GM12878 (cell line): ENCODE data around the gene MRPS18A. TPM values are rescaled to one million over a fixed set of nuclear protein-coding genes. Genes with fewer than 3 reads are reported as not detected.

Experiments used
- CHD4 ChIP-seq: fragments of 200-600 bp; sonication (generic); IDR thresholded peaks from 2 replicates; pipeline ENCODE4 v1.6.1; 2016; ENCODE audit warnings: mild to moderate bottlenecking
- CUX1 ChIP-seq: IDR thresholded peaks from 2 replicates; pipeline ENCODE4 v1.6.1; 2012; ENCODE audit warnings: improper control_type of control experiment, low read depth, low read length; ENCODE audit not compliant: insufficient replicate concordance
- ESRRA ChIP-seq: IDR thresholded peaks from 2 replicates; pipeline ENCODE4 v1.6.1; 2012; ENCODE audit warnings: mild to moderate bottlenecking, low read length, improper control_type of control experiment
- FOXM1 ChIP-seq: IDR thresholded peaks from 2 replicates; pipeline ENCODE4 v1.6.1; 2012; ENCODE audit warnings: low read depth, mild to moderate bottlenecking, inconsistent platforms, low read length, moderate library complexity
- KLF5 ChIP-seq: fragments of 450-650 bp; IDR thresholded peaks from 2 replicates; pipeline ENCODE4 v1.6.1; 2014; ENCODE audit warnings: mild to moderate bottlenecking; ENCODE audit not compliant: partially characterized antibody
- MAX ChIP-seq: IDR thresholded peaks from 2 replicates; pipeline ENCODE4 v1.6.1; 2012; ENCODE audit warnings: low read depth, low read length, improper control_type of control experiment
- MEF2A ChIP-seq: IDR thresholded peaks from 2 replicates; pipeline ENCODE4 v1.6.1; 2011; ENCODE audit warnings: low read depth, mild to moderate bottlenecking, low read length, moderate library complexity; ENCODE audit not compliant: insufficient read depth
- NR2C1 ChIP-seq: fragments of 450-650 bp; IDR thresholded peaks from 2 replicates; pipeline ENCODE4 v1.6.1; 2017; ENCODE audit warnings: antibody characterized with exemption, mild to moderate bottlenecking, moderate library complexity
- PAX5 ChIP-seq: IDR thresholded peaks from 2 replicates; pipeline ENCODE4 v1.6.1; 2011; ENCODE audit warnings: low read depth, low read length, borderline replicate concordance
- POU2F2 ChIP-seq: IDR thresholded peaks from 3 replicates; pipeline ENCODE4 v1.6.1; 2011; ENCODE audit warnings: low read depth, mild to moderate bottlenecking, low read length, borderline replicate concordance
- RAD21 ChIP-seq: IDR thresholded peaks from 2 replicates; pipeline ENCODE4 v1.6.1; 2011; ENCODE audit warnings: mild to moderate bottlenecking, low read depth, low read length, moderate library complexity; ENCODE audit not compliant: insufficient read depth
- RCOR1 ChIP-seq: conservative IDR thresholded peaks from 2 replicates; pipeline ENCODE4 v1.6.1; 2012; ENCODE audit warnings: low read depth, low read length, improper control_type of control experiment
- SP1 ChIP-seq: IDR thresholded peaks from one replicate; pipeline ENCODE4 v1.6.1; 2011; ENCODE audit warnings: low read depth, low read length
- SPI1 ChIP-seq: IDR thresholded peaks from 2 replicates; pipeline ENCODE4 v1.6.1; 2011; ENCODE audit warnings: low read depth, mild to moderate bottlenecking, low read length, moderate library complexity, borderline replicate concordance; ENCODE audit not compliant: insufficient read depth
- TCF12 ChIP-seq: IDR thresholded peaks from 2 replicates; pipeline ENCODE4 v1.6.1; 2011; ENCODE audit warnings: low read depth, mild to moderate bottlenecking, low read length
- TCF7 ChIP-seq: IDR thresholded peaks from 2 replicates; pipeline ENCODE4 v1.6.1; 2014; ENCODE audit warnings: antibody characterized with exemption, borderline replicate concordance
- WRNIP1 ChIP-seq: IDR thresholded peaks from 2 replicates; pipeline ENCODE4 v1.6.1; 2011; ENCODE audit warnings: low read depth, low read length, improper control_type of control experiment, borderline replicate concordance
- polyA plus RNA-seq, 11 experiments: library from polyadenylated mRNA; depleted of rRNA in 4 of 11; unstranded in 6 of 11; stranded (reverse) in 5 of 11; fragments of >200 nt; fragmentation: Nextera tagmentation in 4 of 11; fragmentation: Illumina TruSeq in 1 of 11; extraction: Ambion mirVana in 4 of 11; extraction: Trizol in 1 of 11; gene quantifications; 1 replicate in 1 of 11; 2 replicates in 10 of 11; pipeline versions ENCODE4 v1.2.1 to v1.2.3, GENCODE V29; 2011 to 2016; ENCODE audit warnings: inconsistent platforms in 2 of 11, missing spikeins in 2 of 11, low read depth in 1 of 11
- total RNA-seq, 4 experiments: library from RNA; depleted of rRNA in 3 of 4; stranded (reverse); fragments of >200 nt in 3 of 4; fragmentation: Illumina TruSeq in 1 of 4; extraction: Trizol in 1 of 4; gene quantifications; 2 replicates each; pipeline versions ENCODE4 v1.2.1 to v1.2.3, GENCODE V29; 2013 to 2021
- TF ChIP-seq, protein P1 (sequence below): fragments of 450-650 bp; IDR thresholded peaks from 2 replicates; pipeline ENCODE4 v1.6.1; 2016; ENCODE audit warnings: mild to moderate bottlenecking, moderate library complexity, borderline replicate concordance

MRPS18A gene
- total and polyA plus RNA-seq, 10 of the 15 experiments (the other 5 are each of a cell fraction or from before 2014, with no cell fraction given): 66.3 to 158 (median 98.7) TPM

- peak; percentile 46 for TF ChIP-seq CUX1
- TF ChIP-seq CHD4: no peak
- no peak; the same call in 1 of the 2 replicates for TF ChIP-seq FOXM1
- 0 out of 2 replicates have a peak, but pooled peaks have one; percentile 26 for TF ChIP-seq MEF2A
- peak; percentile 12; the same call in 1 of the 2 replicates for TF ChIP-seq SPI1
- no peak for TF ChIP-seq NR2C1
- TF ChIP-seq SP1: peak; percentile 22
- TF ChIP-seq RAD21: no peak
- no peak for TF ChIP-seq KLF5
- no peak for TF ChIP-seq RCOR1
- TF ChIP-seq TCF7: no peak
- TF ChIP-seq, protein P1, sequence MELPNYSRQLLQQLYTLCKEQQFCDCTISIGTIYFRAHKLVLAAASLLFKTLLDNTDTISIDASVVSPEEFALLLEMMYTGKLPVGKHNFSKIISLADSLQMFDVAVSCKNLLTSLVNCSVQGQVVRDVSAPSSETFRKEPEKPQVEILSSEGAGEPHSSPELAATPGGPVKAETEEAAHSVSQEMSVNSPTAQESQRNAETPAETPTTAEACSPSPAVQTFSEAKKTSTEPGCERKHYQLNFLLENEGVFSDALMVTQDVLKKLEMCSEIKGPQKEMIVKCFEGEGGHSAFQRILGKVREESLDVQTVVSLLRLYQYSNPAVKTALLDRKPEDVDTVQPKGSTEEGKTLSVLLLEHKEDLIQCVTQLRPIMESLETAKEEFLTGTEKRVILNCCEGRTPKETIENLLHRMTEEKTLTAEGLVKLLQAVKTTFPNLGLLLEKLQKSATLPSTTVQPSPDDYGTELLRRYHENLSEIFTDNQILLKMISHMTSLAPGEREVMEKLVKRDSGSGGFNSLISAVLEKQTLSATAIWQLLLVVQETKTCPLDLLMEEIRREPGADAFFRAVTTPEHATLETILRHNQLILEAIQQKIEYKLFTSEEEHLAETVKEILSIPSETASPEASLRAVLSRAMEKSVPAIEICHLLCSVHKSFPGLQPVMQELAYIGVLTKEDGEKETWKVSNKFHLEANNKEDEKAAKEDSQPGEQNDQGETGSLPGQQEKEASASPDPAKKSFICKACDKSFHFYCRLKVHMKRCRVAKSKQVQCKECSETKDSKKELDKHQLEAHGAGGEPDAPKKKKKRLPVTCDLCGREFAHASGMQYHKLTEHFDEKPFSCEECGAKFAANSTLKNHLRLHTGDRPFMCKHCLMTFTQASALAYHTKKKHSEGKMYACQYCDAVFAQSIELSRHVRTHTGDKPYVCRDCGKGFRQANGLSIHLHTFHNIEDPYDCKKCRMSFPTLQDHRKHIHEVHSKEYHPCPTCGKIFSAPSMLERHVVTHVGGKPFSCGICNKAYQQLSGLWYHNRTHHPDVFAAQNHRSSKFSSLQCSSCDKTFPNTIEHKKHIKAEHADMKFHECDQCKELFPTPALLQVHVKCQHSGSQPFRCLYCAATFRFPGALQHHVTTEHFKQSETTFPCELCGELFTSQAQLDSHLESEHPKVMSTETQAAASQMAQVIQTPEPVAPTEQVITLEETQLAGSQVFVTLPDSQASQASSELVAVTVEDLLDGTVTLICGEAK: no peak
- TF ChIP-seq ESRRA: no peak
- 0 out of 2 replicates have a peak, but pooled peaks have one; percentile 13 for TF ChIP-seq PAX5
- no peak for TF ChIP-seq TCF12
- peak; percentile 75; the same call in 2 of the 3 replicates for TF ChIP-seq POU2F2
- no peak; the same call in 1 of the 2 replicates for TF ChIP-seq WRNIP1
- peak; percentile 70; the same call in 1 of the 2 replicates for TF ChIP-seq MAX
Observed at GRCh38 chr6:43629505-43630300, 57.9 kb downstream of the MRPS18A start (continued).
